Measurements from ENCODE around the gene WASF2. TPM values are rescaled to one million over a fixed set of nuclear protein-coding genes. Genes with fewer than 3 reads are reported as not detected.

WASF2 gene
- total and polyA plus RNA-seq, 2 of the 4 experiments (the other 2 are of a cell fraction): 7.9 to 45.4 TPM

DNA sequence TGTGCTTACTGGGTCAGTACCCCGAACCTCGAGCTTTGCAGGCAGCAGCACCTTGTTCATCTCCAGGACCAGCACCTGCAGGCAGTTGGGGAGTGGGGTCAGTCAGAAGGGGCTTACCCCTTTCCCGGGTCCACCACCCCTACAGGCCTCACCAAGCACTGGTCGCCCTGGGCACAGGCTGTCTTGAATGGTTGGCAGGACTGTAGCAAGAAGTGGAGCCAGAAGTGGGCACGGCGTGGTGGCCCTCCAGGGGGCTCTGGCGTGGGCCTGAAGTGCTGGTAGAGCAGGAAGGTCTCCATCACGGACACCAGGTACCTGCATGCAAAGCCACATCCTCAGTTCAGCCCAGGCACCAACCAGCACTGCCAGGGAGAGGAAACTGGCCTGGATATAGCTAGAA lies 128.4 kb downstream of the WASF2 start:
- Histone ChIP-seq H2BK120ac (ENCODE audit: low read depth, low read length) (no peak overlapping the region), H3K4me2 (ENCODE audit: low read depth, low read length) (no peak overlapping the region), H3K56ac (ENCODE audit: extremely low read depth, insufficient read depth, low read length) (no peak overlapping the region), H3K14ac (replicated peaks; ENCODE audit: low read depth, low read length) (no peak overlapping the region), H4K5ac (ENCODE audit: low read depth, low read length) (no peak overlapping the region), H3K4ac (ENCODE audit: low read depth, low read length) (no peak overlapping the region), H3K9me1 (ENCODE audit: insufficient read depth, low read length) (peaks cover 12% of the 10 kb centered on the region), H2AFZ (replicated peaks; ENCODE audit: low read length, poor library complexity) (no peak overlapping the region), H2BK5ac (ENCODE audit: low read depth, low read length, poor library complexity, severe bottlenecking) (no peak overlapping the region), H2AK9ac (replicated peaks; ENCODE audit: low read depth, low read length, poor library complexity) (no peak overlapping the region), H3K18ac (ENCODE audit: low read depth, low read length) (no peak overlapping the region), H2AK5ac (ENCODE audit: low read depth, low read length) (no peak overlapping the region), H2BK15ac (ENCODE audit: low read depth, low read length) (no peak overlapping the region), H3K4me3 (ENCODE audit: insufficient read depth, low read depth, low read length) (no peak overlapping the region), H3K9ac (ENCODE audit: low read depth, low read length) (no peak overlapping the region), H3K27me3 (ENCODE audit: control insufficient read depth, insufficient read depth, low read length) (no peaks in the 10 kb centered on the region), H3K4me1 (ENCODE audit: control insufficient read depth, insufficient read depth, low read length) (peaks cover 7% of the 10 kb centered on the region; the same call in 1 of the 2 replicates), H3K27ac (ENCODE audit: insufficient read depth, low read length) (no peak overlapping the region), H3K23ac (ENCODE audit: low read depth, low read length) (no peak overlapping the region), H2BK20ac (ENCODE audit: low read depth, low read length) (no peak overlapping the region), H4K20me1 (ENCODE audit: insufficient read depth, low read length) (peaks cover 2% of the 10 kb centered on the region; the same call in 1 of the 2 replicates), H4K8ac (ENCODE audit: low read depth in 2 of 2, low read length in 2 of 2) (no peak overlapping the region), H3K79me1 (ENCODE audit: low read depth in 1 of 2, low read length in 2 of 2) (peaks cover 6 to 13% of the 10 kb centered on the region in 2 experiments; a peak in 3 of 4 replicates), H3K36me3 (ENCODE audit: control insufficient read depth, insufficient read depth, low read length) (peaks cover 43% of the 10 kb centered on the region), H3K9me3 (ENCODE audit: control insufficient read depth, insufficient read depth, low read length) (no peaks in the 10 kb centered on the region), H4K91ac (ENCODE audit: insufficient read depth, low read depth, low read length) (no peak overlapping the region)
- intact Hi-C loops (cut with micrococcal nuclease): no loop called here
- ChIA-PET CTCF (no interaction called here), POLR2A (ENCODE audit: unreplicated experiment) (no interaction called here)
- no peak for TF ChIP-seq RFX5 (IDR thresholded peaks at IDR 0.05; ENCODE audit: low read depth, low read length)
- WGBS, 2 experiments (ENCODE audit: extremely low coverage in 2 of 2, insufficient read length in 1 of 2): no CpG with 5 or more reads among the region's 8 CpGs
- DNase-seq: no peak
- dilution Hi-C loops (cut with HindIII; ENCODE audit: low sequenced_read_pairs, unreplicated experiment): no loop called here
- ATAC-seq (ENCODE audit: low read depth): no peak
- in situ Hi-C loops (cut with MboI; ENCODE audit: low sequenced_read_pairs): no loop called here
- no TSS peak for BruUV-seq (replicated peaks)
